Bone marrow (tissue), 2 donors: ENCODE data around the gene VKORC1.
A peak's percentile ranks its signal among the peaks of the same experiment; 100 is the strongest.

Source experiments
- DNase-seq, 2 donors: peaks; one replicate each; lab custom pipeline; 2025; lab: John Stamatoyannopoulos, UW

Gene VKORC1

DNA sequence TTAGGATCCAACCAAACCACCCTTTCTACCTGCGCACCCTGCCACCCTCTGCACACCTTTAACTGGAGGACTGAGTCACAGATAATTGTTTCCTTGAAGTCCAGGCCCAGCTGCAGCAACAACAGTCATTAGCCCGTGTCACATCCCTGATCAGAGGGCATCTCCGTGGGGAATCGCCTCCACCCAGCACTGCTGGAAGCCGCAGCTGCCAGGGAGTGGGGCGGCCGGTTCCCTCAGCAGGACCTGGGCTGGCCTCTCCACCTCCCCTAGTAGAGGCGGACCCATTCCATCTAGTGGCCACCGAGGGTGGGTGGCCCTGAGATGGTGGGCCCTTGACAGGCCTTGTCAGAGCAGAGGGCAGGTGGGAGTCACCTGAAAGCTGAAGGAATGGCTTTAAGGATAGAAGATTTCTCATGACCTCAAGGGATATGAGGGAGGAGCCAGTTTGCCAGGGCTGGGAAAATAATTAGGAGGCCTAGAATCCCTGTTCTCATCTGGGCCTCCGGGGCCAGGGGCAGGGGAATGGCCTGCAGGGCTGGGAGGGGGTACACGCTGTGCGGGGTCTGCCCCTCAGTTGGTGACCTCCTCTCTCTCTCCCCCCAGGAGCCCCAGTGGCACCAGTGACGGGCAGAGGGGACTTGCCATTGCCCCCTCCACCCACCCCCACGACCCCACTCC lies 12.1 kb downstream of the VKORC1 start:
- DNase-seq: no peak

DNA sequence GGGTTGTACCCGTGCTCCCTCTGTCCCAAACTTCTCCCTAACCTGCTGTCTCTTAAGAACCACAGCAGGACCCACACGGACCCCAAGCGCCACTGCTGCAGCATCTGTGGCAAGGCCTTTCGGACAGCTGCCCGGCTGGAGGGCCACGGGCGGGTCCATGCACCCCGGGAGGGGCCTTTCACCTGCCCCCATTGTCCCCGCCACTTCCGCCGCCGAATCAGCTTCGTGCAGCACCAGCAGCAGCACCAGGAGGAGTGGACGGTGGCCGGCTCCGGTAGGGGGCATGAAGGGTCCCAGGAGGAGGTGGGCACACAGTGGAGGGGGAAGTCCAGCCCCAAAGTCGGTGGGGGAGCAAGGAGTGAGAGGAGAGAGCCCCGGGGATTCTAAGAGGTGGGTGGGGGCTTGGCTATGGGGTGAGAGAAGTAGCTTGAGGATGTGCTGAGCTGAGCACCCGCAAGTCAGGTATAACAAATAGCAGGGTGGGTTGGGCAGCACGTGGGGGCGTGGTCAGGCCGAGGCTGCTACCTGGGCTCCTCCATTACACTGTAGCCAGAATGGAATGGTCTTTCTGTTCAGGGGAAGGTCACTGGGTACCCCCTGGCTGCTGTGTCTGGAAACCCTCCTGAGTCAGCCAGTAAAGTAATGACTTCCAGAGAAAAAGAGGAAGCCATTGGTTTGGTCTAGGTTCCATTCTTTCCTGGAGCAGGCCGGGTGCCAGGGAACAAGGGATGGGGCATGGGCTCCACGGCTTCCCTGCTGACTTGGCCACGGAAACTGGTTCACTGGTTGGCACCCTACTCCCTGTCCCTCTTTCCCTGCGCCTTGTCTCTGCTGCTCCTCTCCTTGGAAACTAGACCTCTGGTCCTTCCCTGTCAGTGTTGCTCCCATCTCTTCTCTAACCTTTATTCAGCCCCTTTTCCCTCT lies 12.9 kb downstream of the VKORC1 start:
- DNase-seq: no peak

DNA sequence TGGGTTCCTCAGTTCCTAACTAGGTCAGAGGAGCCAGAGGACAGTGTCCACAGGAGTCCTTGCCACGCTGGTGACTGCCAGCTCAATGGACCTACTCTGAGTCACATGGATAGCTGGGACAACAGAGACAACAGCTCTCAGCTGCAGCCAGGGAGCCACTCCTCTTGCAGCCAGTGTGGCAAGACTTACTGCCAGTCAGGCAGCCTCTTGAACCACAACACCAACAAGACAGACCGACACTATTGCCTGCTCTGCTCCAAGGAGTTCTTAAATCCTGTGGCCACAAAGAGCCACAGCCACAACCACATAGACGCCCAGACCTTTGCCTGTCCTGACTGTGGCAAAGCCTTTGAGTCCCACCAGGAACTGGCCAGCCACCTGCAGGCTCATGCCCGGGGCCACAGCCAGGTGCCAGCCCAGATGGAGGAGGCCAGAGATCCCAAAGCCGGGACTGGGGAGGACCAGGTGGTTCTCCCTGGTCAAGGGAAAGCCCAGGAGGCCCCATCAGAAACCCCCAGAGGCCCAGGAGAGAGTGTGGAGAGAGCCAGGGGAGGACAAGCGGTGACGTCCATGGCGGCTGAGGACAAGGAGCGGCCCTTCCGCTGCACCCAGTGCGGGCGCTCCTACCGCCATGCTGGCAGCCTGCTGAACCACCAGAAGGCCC lies 13.7 kb downstream of the VKORC1 start:
- DNase-seq: no peak

DNA sequence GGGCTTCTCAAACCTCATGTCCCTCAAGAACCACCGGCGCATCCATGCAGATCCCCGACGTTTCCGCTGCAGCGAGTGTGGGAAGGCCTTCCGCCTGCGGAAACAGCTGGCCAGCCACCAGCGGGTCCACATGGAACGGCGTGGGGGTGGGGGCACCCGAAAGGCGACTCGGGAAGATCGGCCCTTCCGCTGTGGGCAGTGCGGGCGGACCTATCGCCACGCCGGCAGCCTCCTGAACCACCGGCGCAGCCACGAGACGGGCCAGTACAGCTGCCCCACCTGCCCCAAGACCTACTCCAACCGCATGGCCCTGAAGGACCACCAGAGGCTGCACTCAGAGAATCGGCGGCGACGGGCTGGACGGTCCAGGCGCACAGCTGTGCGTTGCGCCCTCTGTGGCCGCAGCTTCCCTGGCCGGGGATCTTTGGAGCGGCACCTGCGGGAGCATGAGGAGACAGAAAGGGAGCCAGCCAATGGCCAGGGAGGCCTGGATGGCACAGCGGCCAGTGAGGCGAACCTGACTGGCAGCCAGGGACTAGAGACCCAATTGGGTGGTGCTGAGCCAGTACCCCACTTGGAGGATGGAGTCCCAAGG lies 14.5 kb downstream of the VKORC1 start:
- DNase-seq: no peak

DNA sequence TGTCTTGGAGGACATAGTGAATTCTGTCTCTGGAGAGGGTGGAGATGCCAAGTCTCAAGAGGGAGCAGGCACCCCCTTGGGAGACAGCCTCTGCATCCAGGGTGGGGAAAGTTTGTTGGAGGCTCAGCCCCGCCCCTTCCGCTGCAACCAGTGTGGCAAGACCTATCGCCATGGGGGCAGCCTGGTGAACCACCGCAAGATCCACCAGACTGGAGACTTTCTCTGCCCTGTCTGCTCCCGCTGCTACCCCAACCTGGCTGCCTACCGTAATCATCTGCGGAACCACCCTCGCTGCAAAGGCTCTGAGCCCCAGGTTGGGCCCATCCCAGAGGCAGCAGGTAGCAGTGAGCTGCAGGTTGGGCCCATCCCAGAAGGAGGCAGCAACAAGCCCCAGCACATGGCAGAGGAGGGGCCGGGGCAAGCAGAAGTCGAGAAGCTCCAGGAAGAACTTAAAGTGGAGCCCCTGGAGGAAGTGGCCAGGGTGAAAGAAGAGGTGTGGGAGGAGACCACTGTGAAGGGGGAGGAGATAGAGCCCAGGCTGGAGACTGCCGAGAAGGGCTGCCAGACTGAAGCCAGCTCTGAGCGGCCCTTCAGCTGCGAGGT lies 15.2 kb downstream of the VKORC1 start:
- DNase-seq: no peak

DNA sequence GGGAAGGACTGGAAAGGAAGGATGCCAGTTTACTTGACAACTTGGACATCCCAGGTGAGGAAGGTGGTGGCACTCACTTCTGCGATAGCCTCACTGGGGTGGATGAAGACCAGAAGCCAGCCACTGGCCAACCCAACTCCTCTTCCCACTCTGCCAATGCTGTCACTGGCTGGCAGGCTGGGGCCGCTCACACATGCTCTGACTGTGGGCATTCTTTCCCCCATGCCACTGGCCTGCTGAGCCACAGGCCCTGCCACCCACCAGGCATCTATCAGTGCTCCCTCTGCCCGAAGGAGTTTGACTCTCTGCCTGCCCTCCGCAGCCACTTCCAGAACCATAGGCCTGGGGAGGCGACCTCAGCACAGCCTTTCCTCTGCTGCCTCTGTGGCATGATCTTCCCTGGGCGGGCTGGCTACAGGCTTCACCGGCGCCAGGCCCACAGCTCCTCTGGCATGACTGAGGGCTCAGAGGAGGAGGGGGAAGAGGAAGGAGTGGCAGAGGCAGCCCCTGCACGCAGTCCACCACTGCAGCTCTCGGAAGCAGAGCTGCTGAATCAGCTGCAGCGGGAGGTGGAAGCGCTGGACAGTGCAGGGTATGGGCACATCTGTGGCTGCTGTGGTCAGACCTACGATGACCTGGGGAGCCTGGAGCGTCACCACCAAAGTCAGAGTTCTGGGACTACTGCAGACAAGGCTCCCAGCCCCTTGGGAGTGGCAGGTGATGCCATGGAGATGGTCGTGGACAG lies 15.8 kb downstream of the VKORC1 start:
- no peak for DNase-seq

DNA sequence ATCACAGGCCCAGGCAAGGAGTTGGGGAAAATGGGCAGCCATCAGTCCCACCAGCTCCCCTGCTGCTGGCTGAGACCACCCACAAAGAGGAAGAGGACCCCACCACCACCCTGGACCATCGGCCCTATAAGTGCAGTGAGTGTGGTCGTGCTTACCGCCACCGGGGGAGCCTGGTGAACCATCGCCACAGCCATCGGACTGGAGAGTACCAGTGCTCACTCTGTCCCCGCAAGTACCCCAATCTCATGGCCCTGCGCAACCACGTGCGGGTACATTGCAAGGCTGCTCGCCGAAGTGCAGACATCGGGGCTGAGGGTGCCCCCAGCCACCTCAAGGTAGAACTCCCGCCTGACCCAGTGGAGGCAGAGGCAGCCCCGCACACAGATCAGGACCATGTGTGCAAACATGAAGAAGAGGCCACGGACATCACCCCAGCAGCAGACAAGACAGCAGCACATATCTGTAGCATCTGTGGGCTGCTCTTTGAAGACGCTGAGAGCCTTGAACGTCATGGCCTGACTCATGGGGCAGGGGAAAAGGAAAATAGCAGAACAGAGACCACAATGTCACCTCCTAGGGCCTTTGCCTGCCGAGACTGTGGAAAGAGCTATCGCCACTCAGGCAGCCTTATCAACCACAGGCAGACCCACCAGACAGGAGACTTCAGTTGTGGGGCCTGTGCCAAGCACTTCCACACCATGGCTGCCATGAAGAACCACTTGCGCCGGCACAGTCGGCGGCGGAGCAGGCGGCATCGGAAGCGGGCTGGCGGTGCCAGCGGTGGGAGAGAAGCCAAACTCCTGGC lies 16.8 kb downstream of the VKORC1 start:
- no peak for DNase-seq

DNA sequence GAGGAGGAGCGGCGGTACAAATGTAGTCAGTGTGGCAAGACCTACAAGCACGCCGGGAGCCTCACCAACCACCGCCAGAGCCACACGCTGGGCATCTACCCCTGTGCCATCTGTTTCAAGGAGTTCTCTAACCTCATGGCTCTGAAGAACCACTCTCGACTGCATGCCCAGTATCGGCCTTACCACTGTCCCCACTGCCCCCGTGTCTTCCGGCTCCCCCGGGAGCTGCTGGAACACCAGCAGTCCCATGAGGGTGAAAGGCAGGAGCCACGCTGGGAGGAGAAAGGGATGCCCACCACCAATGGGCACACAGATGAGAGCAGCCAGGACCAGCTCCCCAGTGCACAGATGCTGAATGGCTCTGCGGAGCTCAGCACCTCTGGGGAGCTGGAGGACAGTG lies 17.6 kb downstream of the VKORC1 start:
- no peak for DNase-seq

DNA sequence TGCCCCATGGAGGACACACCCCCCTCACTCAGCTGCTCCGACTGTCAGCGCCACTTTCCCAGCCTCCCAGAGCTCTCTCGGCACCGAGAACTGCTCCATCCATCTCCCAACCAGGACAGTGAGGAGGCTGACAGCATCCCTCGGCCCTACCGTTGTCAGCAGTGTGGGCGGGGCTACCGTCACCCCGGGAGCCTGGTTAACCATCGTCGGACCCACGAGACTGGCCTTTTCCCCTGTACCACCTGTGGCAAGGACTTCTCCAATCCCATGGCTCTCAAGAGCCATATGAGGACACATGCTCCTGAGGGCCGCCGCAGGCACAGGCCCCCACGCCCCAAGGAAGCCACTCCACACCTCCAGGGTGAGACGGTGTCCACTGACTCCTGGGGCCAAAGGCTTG lies 18.3 kb downstream of the VKORC1 start:
- DNase-seq: no peak

DNA sequence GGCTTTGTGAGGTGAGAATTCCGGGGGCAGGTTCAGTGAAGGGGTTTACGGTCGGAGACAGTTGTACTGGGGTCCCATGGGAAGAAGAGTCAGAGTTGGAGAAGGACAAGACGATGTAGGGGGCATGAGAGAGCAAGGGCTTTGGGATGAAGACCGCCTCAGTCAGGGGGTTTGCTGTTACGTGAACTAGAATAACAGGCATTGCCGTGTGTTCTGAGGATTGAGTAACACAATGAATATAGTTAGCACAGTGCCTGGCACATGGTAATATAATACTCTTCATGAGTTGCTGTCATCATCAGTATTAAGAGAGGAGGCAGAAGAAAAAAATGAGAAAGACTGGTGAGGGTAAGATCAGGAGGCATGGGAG lies 19.8 kb downstream of the VKORC1 start:
- no peak for DNase-seq

DNA sequence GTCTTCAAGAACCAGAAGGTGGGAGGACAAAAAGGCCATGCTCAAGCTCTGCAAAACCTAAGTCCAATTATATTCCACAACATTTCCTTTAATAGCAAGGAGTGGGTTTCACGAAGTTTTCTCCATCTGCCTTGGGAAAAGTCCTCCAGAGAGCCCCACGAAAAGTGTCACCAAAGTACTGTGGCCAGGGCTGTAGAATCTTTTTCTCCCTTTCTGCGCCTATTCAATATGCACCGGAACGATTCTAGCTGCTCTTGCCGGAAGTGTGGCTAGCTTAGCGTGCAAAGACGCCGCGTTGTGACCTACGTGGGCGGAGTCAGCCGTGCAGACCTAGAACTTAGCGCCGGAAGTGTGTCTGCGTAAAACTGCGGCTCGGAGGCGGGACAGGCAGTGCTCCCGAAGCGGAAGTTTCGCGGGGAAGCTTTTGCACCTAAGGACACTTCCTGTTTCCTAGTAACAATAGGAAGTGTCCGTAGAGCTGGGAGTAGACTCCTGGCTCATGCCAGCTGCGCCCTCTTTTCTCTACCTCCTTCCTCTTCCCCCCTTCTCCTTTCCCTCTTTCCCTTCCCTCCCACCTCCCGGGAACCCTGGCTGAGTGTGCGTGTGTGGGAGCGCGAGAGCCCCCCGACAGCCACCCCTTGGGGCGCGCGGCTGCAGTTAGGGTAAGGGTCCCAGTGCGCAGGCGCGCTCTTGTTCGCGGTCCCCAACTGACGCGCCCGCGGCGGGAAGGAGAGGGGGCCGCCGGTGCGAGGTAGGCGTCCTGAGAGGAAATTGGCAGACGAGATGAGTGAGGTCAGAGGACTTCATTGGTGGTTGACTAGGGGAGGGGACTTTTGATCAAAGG lies 20.4 kb downstream of the VKORC1 start, which contains the start of the genes ZNF646 and ZNF668:
Gene ZNF646, plus strand, starts transcription at position 453 of the 844 bp plus-strand sequence. CDS start 1,903 bp downstream, outside the sequence.
Gene ZNF668, minus strand, starts transcription at position 271 of the 844 bp plus-strand sequence. CDS start 9,781 bp downstream, outside the sequence.
- peak; percentile 86 to 99 for DNase-seq

DNA sequence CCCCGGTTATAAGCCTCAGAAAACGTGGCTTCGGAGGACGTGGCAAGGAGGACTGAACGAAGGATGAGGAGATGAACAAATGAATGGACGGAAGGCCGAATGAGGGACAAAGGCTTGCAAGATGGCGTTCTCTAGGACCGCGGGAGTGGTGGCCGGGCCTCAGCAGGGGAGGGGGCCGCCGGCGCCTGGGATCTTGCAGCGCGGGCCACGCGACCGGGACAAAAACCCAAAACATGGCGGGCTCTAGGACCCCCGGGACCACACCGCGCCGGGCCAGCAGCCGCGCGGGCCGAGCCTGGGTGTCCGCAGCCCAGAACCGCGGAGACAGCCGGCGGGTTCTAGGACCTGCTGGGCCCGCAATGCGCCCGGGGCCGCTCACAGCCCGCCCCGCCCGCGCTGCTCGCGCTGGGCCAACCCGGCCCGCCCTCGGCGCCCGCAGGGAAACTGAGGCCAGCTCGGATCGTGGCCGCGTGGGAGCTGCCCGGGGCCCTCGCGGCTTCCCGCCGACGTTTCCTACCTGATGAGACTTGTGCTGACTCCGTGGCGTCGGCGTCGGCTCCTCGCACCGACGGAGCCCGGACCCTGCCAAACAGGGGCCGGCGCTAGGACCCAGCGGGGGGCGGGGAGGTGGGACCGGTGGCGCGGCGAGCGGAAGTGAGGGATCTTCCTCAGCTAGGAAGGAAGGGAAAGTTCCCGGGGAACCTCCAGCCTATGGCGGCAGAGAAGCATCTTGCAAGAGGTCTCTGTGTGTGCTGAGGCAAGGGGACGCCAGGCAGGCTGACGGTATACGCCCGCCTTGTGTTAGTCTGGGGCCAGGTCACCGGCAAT lies 21.2 kb downstream of the VKORC1 start:
- DNase-seq: peak; percentile 67 to 88

DNA sequence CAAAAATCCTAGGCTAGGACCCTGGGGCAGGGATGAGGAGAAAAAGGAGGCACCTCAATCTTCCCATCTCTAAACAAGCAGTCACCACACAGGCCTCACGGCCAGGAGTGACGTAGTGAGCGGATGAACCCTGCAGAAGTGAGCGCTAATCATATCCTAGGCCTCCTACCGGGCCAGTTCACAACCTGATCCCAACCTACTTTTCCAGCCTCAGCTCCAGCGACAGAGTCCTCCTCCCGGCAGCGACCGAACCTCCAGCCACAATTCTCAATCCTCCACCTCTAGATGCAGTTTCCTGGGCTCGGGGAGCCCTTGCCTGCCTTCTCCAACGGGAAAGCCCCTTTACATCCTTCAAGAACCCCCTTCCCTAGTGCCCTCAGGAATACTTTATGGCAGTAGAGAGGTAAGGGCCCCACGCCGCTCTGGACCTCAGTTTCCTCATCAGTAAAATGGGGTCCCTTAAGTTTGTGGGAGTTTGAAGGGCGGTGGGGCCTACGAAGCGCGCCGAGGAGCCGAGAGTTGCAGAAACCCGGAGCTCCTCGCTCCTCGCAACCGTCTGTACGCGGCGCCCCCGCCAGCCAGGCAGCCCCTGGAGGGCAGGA lies 22.0 kb downstream of the VKORC1 start:
- DNase-seq: peak in 1 of 2 donors; percentile 73

DNA sequence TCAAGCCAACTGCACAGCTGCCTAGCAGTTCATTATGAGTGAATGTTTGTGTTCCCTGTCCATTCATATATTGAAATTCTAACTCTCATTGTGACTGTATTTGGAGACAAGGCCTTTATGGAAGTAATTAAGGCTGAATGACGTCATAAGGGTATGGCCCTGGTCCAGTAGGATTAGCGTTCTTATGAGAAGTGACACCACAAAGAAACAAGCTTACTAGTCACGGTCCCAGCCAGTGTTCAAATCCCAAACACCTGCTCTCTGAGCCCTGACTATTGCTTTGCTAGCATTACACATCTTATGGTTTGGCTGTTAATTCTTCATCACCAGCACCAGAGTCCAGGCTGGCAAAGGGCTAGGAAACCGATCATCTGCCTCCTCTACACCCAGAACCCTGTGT lies 22.7 kb downstream of the VKORC1 start:
- no peak for DNase-seq

DNA sequence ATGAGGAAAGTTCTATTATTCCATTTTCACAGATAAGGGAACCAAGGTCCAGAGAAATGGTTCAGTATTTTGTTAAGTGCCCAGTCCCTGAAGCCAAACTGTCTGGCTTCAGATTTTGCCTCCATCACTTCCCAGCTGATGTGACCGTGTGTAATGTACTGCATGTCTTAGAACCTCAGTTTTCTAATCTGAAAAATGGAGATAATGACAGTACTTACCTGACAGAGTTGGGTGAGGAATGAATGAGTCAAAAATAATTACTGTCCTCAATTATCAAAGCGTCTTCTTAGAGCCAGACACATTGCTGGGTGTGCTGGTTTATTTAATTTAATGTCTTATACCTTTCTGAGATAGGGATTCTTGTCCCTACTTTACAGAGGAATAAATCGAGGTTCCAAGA lies 27.3 kb downstream of the VKORC1 start:
- DNase-seq: no peak

DNA sequence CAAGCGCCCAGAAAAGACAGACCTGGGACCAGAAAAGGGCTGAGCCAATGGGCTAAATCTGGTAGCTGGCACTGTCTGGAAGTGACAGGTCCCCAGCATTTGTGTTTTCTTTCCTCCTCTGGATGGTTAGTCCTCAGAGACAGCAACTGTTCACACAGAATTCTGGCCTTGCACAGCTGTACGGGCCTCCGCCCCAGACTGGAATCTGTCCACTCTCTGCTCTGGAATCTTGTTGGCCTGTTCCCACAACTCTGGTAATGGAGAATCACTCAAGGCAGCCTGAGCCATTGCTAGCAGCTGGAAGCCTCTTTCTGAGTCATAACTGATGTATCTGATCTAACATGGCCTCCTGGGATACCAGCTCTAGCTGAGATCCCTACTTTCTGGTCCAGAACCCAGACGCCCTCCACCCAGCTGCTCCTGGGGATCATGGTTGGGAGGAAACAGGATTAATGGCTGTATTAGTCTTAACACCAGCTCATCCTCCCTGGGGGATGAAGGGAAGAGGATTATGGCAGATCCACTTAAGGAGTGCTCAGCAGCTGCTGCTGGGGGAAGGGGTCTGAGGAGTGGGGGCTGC lies 29.6 kb downstream of the VKORC1 start:
- DNase-seq: no peak

DNA sequence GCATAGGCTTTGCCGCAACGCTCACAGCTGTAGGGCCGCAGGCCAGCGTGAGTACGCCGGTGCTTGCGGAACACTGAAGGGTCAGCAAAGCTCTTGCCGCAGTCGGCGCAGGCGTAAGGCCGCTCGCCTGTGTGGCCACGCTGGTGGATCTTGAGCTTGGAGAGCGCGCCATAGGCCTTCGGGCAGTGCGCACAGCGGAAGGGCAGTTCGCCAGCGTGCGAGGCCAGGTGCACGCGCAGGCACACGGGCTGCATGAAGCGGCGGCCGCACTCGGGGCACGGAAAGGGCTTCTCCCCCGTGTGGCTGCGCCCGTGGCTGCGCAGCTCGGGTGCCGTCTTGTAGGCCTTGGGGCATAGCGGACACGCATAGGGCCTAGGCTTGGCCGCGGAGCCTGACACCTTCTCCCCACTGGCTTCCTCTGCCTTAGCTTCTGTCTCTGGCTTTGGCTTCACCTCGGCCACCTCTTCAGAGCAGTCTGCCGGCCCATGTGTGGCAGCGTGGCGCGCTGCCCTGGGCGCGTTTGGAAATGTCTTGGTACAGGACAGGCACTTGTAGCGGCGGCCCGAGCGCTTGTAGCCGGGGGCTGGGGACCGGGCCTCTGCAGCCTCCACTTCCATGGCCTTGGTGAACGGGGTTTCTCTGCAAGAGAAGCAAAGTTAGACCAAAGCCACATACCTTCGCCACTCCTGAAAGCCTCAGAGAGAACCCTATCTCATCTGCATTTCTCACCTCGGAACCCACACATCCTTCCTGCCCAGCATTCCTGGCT lies 30.6 kb downstream of the VKORC1 start:
- DNase-seq: no peak
